ENCODE measurements around the gene TMUB2. TPM values are rescaled to one million over a fixed set of nuclear protein-coding genes. Genes with fewer than 3 reads are reported as not detected.

TMUB2 gene
- total and polyA plus RNA-seq, 9 of the 15 experiments (the other 6 are each of a cell fraction or from before 2014, with no cell fraction given) = 4.1 to 29.8 (median 16.3) TPM

- no peak for TF ChIP-seq CTBP1 (IDR thresholded peaks at IDR 0.05; ENCODE audit: borderline replicate concordance)
- no peak for TF ChIP-seq NR2F6 (CRISPR knock-in tag; IDR thresholded peaks at IDR 0.05)
- TF ChIP-seq PML (IDR thresholded peaks at IDR 0.05; ENCODE audit: low read length) = 0 out of 2 replicates have a peak, but pooled peaks have one; percentile 20
- peak in 1 of 2 experiments; percentile 38; a peak in 1 of 4 replicates for TF ChIP-seq MNT (conservative IDR thresholded peaks at IDR 0.05)
- no peak for TF ChIP-seq SMARCE1 (IDR thresholded peaks at IDR 0.05)
- TF ChIP-seq ZBTB26 (CRISPR knock-in tag; IDR thresholded peaks at IDR 0.05) = no peak
- no peak for TF ChIP-seq ZKSCAN1 (IDR thresholded peaks at IDR 0.05; ENCODE audit: low read depth, low read length)
- no peak for TF ChIP-seq ZNF57 (CRISPR knock-in tag; IDR thresholded peaks at IDR 0.05)
- TF ChIP-seq ZBTB40 (IDR thresholded peaks at IDR 0.05) = 0 out of 2 replicates have a peak, but pooled peaks have one; percentile 35
- TF ChIP-seq ZBTB40 (CRISPR knock-in tag; IDR thresholded peaks at IDR 0.05) = no peak
- 0 out of 2 replicates have a peak, but pooled peaks have one; percentile 8 for TF ChIP-seq ETV1 (tag; conservative IDR thresholded peaks at IDR 0.05; ENCODE audit: low read depth)
- TF ChIP-seq ZFP91 (CRISPR knock-in tag; IDR thresholded peaks at IDR 0.05) = no peak; the same call in 1 of the 2 replicates
- no peak for TF ChIP-seq ZFP1 (CRISPR knock-in tag; IDR thresholded peaks at IDR 0.05)
- no peak for TF ChIP-seq C11orf30 (IDR thresholded peaks at IDR 0.05; ENCODE audit: low read depth)
- no peak for TF ChIP-seq POLR3G (IDR thresholded peaks at IDR 0.05; ENCODE audit: extremely low read depth, insufficient read length, insufficient replicate concordance)
These were observed 13.8 kb downstream of the TMUB2 start (continued) for GRCh38 chr17:44200478-44201155.

Data from K562 (cell line).